Activated naive CD8-positive, alpha-beta T cell treated with anti-CD3 and anti-CD28 coated beads for 36 hours (primary cell): ENCODE results near the gene SPECC1. TPM values are rescaled to one million over a fixed set of nuclear protein-coding genes. Genes with fewer than 3 reads are reported as not detected.

Experiments
- DNase-seq: peaks from one replicate; pipeline ENCODE4 v3.0.0; 2021
- H3K27ac Mint-ChIP-seq: one replicate; pipeline ENCODE4 v1.8.0; 2022; ENCODE audit warnings: mild to moderate bottlenecking, moderate library complexity, mixed read lengths
- H3K27me3 Mint-ChIP-seq: one replicate; pipeline ENCODE4 v1.8.0; 2022; ENCODE audit warnings: mild to moderate bottlenecking, mixed read lengths
- H3K36me3 Mint-ChIP-seq: one replicate; pipeline ENCODE4 v1.8.0; 2021; ENCODE audit warnings: mild to moderate bottlenecking, mixed read lengths
- H3K4me1 Mint-ChIP-seq: one replicate; pipeline ENCODE4 v1.8.0; 2021; ENCODE audit warnings: mixed read lengths
- H3K4me3 Mint-ChIP-seq: one replicate; pipeline ENCODE4 v1.8.0; 2022; ENCODE audit warnings: mild to moderate bottlenecking, moderate library complexity, mixed read lengths
- H3K9me3 Mint-ChIP-seq: one replicate; pipeline ENCODE4 v1.8.0; 2022; ENCODE audit warnings: mixed read lengths
- total RNA-seq, 2 experiments: library from RNA; stranded (reverse); gene quantifications; one replicate each; pipeline ENCODE4 v1.2.3, GENCODE V29; 2021

The SPECC1 gene
- total RNA-seq, 2 experiments from 2014 or later, result 6.6 to 7.3 TPM

- no peak for DNase-seq
- no peak overlapping the region for H3K27ac Mint-ChIP-seq
- H3K9me3 Mint-ChIP-seq, result no peaks in the 10 kb centered on the region
- H3K4me1 Mint-ChIP-seq, result no peaks in the 10 kb centered on the region
- H3K4me3 Mint-ChIP-seq, result no peak overlapping the region
- H3K36me3 Mint-ChIP-seq, result no peaks in the 10 kb centered on the region
- H3K27me3 Mint-ChIP-seq, result no peaks in the 10 kb centered on the region
These were observed 109.1 kb downstream of the SPECC1 start for GRCh38 chr17:20118280-20118679.

- Mint-ChIP-seq H3K27me3 (no peaks in the 10 kb centered on the region), H3K36me3 (no peaks in the 10 kb centered on the region), H3K4me3 (no peak overlapping the region), H3K9me3 (no peaks in the 10 kb centered on the region), H3K4me1 (no peaks in the 10 kb centered on the region), H3K27ac (no peak overlapping the region)
- DNase-seq, result no peak
These were observed 111.7 kb downstream of the SPECC1 start for GRCh38 chr17:20120836-20121235.

- H3K4me3 Mint-ChIP-seq, result no peak overlapping the region
- no peaks in the 10 kb centered on the region for H3K4me1 Mint-ChIP-seq
- H3K36me3 Mint-ChIP-seq, result no peaks in the 10 kb centered on the region
- H3K27me3 Mint-ChIP-seq, result no peaks in the 10 kb centered on the region
- no peak overlapping the region for H3K27ac Mint-ChIP-seq
- no peaks in the 10 kb centered on the region for H3K9me3 Mint-ChIP-seq
- DNase-seq, result peak; percentile 57
These were observed 112.4 kb downstream of the SPECC1 start for GRCh38 chr17:20121359-20122253.

GRCh38 chr17:20122254-20122879 lies 113.2 kb downstream of the SPECC1 start:
- H3K9me3 Mint-ChIP-seq, result no peaks in the 10 kb centered on the region
- no peaks in the 10 kb centered on the region for H3K4me1 Mint-ChIP-seq
- H3K4me3 Mint-ChIP-seq, result no peak overlapping the region
- H3K27me3 Mint-ChIP-seq, result no peaks in the 10 kb centered on the region
- DNase-seq, result no peak
- H3K36me3 Mint-ChIP-seq, result no peaks in the 10 kb centered on the region
- H3K27ac Mint-ChIP-seq, result no peak overlapping the region

- no peaks in the 10 kb centered on the region for H3K36me3 Mint-ChIP-seq
- no peaks in the 10 kb centered on the region for H3K9me3 Mint-ChIP-seq
- H3K27ac Mint-ChIP-seq, result no peak overlapping the region
- DNase-seq, result no peak
- no peaks in the 10 kb centered on the region for H3K4me1 Mint-ChIP-seq
- no peak overlapping the region for H3K4me3 Mint-ChIP-seq
- H3K27me3 Mint-ChIP-seq, result no peaks in the 10 kb centered on the region
These were observed 114.0 kb downstream of the SPECC1 start for GRCh38 chr17:20123209-20123608.

- H3K27ac Mint-ChIP-seq, result no peak overlapping the region
- H3K9me3 Mint-ChIP-seq, result no peaks in the 10 kb centered on the region
- no peak overlapping the region for H3K4me3 Mint-ChIP-seq
- no peaks in the 10 kb centered on the region for H3K4me1 Mint-ChIP-seq
- DNase-seq, result no peak
- no peaks in the 10 kb centered on the region for H3K27me3 Mint-ChIP-seq
- no peaks in the 10 kb centered on the region for H3K36me3 Mint-ChIP-seq
These were observed 116.6 kb downstream of the SPECC1 start for GRCh38 chr17:20125724-20126123.

GRCh38 chr17:20127360-20128035 lies 118.3 kb downstream of the SPECC1 start:
- no peaks in the 10 kb centered on the region for H3K27me3 Mint-ChIP-seq
- no peaks in the 10 kb centered on the region for H3K36me3 Mint-ChIP-seq
- no peak overlapping the region for H3K4me3 Mint-ChIP-seq
- H3K27ac Mint-ChIP-seq, result no peak overlapping the region
- DNase-seq, result no peak
- H3K9me3 Mint-ChIP-seq, result peaks cover 2% of the 10 kb centered on the region
- no peaks in the 10 kb centered on the region for H3K4me1 Mint-ChIP-seq

GRCh38 chr17:20128036-20128667 lies 119.0 kb downstream of the SPECC1 start:
- no peak for DNase-seq
- no peaks in the 10 kb centered on the region for H3K36me3 Mint-ChIP-seq
- H3K27me3 Mint-ChIP-seq, result peaks cover 3% of the 10 kb centered on the region
- no peaks in the 10 kb centered on the region for H3K4me1 Mint-ChIP-seq
- H3K4me3 Mint-ChIP-seq, result no peak overlapping the region
- peaks cover 2% of the 10 kb centered on the region for H3K9me3 Mint-ChIP-seq
- no peak overlapping the region for H3K27ac Mint-ChIP-seq

- Mint-ChIP-seq H3K9me3 (peaks cover 2% of the 10 kb centered on the region), H3K27me3 (peaks cover 8% of the 10 kb centered on the region)
These were observed 124.4 kb downstream of the SPECC1 start for GRCh38 chr17:20133517-20133916.

GRCh38 chr17:20141198-20141972 lies 132.2 kb downstream of the SPECC1 start:
- no peaks in the 10 kb centered on the region for H3K4me1 Mint-ChIP-seq
- H3K36me3 Mint-ChIP-seq, result no peaks in the 10 kb centered on the region
- H3K4me3 Mint-ChIP-seq, result no peak overlapping the region
- no peaks in the 10 kb centered on the region for H3K27me3 Mint-ChIP-seq
- H3K27ac Mint-ChIP-seq, result no peak overlapping the region
- no peak for DNase-seq
- no peaks in the 10 kb centered on the region for H3K9me3 Mint-ChIP-seq

More at GRCh38 chr17:20133517-20133916, 124.4 kb downstream of the SPECC1 start:
- no peaks in the 10 kb centered on the region for H3K4me1 Mint-ChIP-seq
- DNase-seq, result no peak
- no peak overlapping the region for H3K4me3 Mint-ChIP-seq
- H3K36me3 Mint-ChIP-seq, result no peaks in the 10 kb centered on the region
- H3K27ac Mint-ChIP-seq, result no peak overlapping the region

- no peak overlapping the region for H3K4me3 Mint-ChIP-seq
- H3K4me1 Mint-ChIP-seq, result no peaks in the 10 kb centered on the region
- H3K36me3 Mint-ChIP-seq, result no peaks in the 10 kb centered on the region
- H3K27me3 Mint-ChIP-seq, result no peaks in the 10 kb centered on the region
- DNase-seq, result no peak
- no peaks in the 10 kb centered on the region for H3K9me3 Mint-ChIP-seq
- no peak overlapping the region for H3K27ac Mint-ChIP-seq
These were observed 133.1 kb downstream of the SPECC1 start for GRCh38 chr17:20142268-20142667.

GRCh38 chr17:20143740-20144139 lies 134.6 kb downstream of the SPECC1 start:
- Mint-ChIP-seq H3K36me3 (no peaks in the 10 kb centered on the region), H3K27ac (no peak overlapping the region), H3K27me3 (no peaks in the 10 kb centered on the region), H3K4me3 (no peak overlapping the region), H3K4me1 (no peaks in the 10 kb centered on the region), H3K9me3 (no peaks in the 10 kb centered on the region)
- DNase-seq, result no peak

- H3K27me3 Mint-ChIP-seq, result no peaks in the 10 kb centered on the region
- H3K27ac Mint-ChIP-seq, result no peak overlapping the region
- no peak for DNase-seq
- no peaks in the 10 kb centered on the region for H3K9me3 Mint-ChIP-seq
- no peaks in the 10 kb centered on the region for H3K36me3 Mint-ChIP-seq
- H3K4me1 Mint-ChIP-seq, result no peaks in the 10 kb centered on the region
- no peak overlapping the region for H3K4me3 Mint-ChIP-seq
These were observed 136.4 kb downstream of the SPECC1 start for GRCh38 chr17:20145567-20145966.

GRCh38 chr17:20149251-20149650 lies 140.1 kb downstream of the SPECC1 start:
- Mint-ChIP-seq H3K27ac (no peak overlapping the region), H3K4me1 (no peaks in the 10 kb centered on the region), H3K36me3 (no peaks in the 10 kb centered on the region), H3K27me3 (no peaks in the 10 kb centered on the region), H3K4me3 (no peak overlapping the region), H3K9me3 (no peaks in the 10 kb centered on the region)
- DNase-seq, result no peak
